Hematopoietic multipotent progenitor cell treated with erythropoietin and hydrocortisone succinate and interleukin-3 and kit ligand, for 6 days (in vitro differentiated cells): Measurements from ENCODE around the gene KLK10.

ENCODE experiments used
- DNase-seq: peaks from one replicate; pipeline ENCODE4 v3.0.0-alpha.2; 2015

KLK10 gene

DNA sequence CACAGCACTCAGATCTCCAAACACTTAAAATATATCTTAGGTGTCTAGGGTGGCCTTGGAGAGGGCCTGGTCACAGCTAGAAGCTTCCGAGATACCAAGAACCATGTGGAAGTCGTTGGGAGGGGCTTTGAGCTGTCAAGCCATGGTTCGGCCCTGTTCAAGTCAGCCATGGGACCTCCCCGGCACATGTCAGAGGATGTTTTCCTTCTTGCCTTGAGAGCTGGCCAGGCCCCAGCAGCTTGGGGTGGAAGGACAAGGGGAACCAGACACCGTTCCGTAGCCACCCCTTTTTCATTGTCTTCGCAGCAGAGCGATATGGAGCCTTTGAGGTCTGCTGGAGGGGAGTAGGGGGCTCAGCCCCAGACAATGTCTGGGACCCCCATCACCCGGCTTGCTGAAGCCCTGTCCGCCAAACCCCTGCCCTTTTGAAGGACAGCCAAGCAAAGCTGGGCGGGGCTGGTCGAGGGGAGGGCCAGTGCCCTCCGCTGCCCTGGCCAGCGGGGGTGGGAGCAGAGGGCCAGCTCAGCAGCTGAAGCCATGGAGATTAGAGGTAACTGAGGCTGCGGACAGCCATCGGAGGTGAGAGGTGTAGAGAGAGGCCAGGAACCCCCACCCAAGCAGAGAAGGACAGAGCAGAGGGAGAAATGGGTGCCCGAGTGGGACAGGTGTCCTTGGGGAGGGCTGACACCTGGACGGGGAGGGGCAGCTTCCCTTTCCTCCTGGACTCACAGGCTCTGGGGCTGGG is 6.5 kb upstream of the KLK10 start:
- DNase-seq: no peak

GRCh38 chr19:51025401-51025800 is 5.9 kb upstream of the KLK10 start:
- DNase-seq: no peak

DNA sequence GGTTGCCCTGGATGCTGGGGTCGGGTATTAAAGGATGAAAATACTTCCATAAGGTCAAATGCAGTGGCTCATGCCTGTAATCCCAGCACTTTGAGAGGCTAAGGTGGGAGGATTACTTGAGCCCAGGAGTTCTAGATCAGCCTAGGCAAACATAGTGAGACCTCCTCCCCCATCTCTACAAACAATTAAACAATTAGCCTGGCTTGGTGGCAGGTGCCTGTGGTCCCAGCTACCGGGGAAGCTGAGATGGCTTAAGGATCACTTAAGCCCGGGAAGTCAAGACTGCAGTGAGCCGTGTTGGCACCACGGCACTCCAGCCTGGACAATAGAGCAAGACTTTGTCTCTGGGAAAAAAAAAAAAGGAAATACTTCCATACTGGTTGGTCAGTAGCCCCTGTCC is 5.4 kb upstream of the KLK10 start:
- DNase-seq: no peak

- no peak for DNase-seq
These were observed 4.4 kb upstream of the KLK10 start for GRCh38 chr19:51023946-51024345.

- no peak for DNase-seq
These were observed 3.0 kb upstream of the KLK10 start for GRCh38 chr19:51022526-51022925.

DNA sequence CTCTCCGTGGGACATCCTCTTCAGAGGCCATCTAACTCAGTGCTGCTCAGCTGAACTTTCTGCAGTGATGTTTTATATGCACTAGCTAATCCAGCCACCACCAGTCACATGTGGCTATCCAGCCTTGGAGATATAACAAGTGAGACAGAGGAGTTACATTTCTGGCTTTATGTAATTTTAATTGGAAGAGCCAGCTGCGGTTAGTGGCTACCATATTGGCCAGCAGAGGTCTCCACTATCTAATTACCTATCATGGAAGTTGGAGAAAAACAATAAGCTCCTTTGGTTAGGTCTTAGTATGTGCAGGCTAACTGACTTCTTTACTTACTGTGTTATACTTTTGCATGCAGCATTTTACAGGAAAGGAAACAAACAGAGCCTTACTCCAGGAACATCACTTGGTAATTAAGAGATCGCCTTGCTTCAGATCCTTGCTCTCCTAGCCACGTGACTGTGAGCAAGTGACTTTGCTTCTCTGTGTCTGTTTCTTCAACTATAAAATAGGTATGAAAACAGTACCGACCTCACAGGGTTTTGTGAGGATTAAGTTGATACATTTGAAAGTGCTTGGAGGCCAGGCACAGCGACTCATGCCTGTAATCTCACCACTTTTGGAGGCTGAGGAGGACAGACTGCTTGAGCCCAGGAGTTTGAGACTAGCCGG is 1.6 kb upstream of the KLK10 start:
- DNase-seq: peak; percentile 76

- peak; percentile 6 for DNase-seq
These were observed 565 bp downstream of the KLK10 start for GRCh38 chr19:51018745-51019543.

GRCh38 chr19:51016798-51017683 is 2.5 kb downstream of the KLK10 start:
- DNase-seq: peak; percentile 77

DNA sequence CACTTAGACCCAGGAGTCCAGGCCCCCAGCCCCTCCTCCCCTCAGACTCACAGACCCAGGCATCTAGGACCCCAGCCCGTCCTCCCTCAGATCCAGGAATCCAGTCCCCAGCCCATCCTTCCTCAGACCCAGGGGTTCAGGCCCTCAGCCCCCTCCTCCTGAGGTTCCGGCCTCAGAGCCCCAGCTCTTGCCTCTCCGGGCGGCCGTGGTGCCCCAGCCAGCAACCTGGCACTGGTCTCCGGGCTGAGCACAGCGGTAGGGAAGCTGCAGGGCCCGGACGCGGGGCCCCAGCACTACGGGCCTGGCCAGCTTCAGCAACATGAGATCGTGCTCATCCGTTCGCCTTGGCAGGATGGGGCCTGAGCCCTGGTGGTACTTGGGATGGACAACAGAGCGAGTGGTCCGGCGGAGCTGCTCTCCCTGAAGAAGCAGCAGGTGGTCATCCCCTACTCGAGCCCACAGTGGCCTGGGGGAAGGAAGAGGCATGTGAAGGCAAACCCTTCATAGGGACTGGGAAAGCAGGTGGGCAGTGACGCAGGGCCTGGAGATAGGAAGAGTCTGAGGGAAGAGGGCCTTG is 3.7 kb downstream of the KLK10 start:
- no peak for DNase-seq

DNA sequence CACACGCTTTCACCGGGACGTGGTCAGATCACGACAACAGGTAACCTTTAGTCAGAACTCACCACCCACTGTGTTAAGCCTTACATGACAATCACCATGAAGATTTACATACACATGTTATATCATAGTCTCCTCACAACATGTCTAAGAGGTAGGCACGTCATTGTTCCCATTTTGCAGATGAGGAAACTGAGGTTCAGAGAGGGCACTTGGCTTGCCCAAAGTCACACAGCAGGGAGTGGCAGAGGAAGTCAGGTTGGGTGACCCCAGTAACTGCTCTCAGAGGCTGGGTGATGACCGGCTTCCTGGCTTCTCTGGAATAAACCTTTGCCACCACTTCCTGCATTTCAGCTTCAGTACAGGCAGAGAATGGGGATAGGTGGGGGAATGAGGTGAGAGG is 5.3 kb downstream of the KLK10 start:
- no peak for DNase-seq

DNA sequence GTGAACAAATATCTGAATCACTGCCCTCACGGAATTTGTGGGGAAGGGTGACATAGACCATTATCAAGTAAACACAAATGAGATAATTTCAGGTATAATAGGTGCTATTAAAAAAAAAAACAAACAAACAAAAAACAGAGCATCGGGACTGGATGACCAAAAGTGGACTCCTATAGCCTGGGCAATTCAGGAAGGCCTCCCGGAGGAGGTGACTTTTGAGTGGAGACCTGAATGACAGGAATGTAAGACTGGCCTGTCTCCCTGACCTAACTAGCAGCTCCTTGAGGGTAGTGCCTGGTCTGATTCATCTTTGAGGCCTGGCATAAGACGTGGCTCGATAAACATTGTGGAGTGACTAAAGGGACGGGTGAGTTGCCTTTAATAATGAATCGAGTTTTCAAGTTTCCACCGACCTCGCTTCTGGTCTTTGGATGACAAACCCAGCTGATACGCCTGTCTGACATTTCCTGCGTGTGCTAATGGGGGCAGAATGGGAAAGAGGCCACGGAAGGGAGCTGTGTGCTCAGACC is 6.8 kb downstream of the KLK10 start:
- no peak for DNase-seq

DNA sequence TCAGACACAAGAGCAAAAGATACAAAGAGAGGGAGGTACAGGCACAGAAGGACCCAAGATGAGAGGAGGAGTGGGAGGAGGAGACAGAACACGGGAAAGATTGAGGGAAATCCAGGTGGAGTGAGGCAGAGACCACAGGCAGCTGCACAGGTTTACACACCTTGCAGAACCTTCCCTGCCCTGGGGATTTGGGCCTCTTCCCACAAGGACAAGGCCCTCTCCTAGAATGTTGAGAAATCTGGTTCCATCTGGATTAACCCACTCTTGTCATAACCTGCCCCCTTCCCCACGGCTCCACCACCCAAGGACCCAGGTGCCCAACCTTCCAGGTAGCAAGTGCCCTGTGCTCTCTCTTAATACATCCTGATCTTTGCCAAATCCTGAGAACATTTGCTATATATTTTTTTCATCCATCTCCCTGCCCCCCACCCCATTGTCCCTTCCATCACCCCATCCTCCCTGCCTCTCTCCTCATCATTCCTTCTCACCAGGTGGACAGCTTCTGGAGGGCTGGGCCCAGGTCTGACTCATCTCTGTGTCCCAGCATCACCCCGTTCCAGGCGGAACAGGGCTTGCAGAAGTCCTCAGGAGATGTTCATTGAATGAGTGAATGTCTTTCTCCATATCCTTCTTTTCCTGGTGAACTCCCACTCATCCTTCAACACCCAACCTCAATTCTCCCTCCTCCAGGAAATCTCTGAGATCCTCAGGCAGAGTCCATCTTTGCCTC is 9.3 kb downstream of the KLK10 start:
- DNase-seq: no peak

DNA sequence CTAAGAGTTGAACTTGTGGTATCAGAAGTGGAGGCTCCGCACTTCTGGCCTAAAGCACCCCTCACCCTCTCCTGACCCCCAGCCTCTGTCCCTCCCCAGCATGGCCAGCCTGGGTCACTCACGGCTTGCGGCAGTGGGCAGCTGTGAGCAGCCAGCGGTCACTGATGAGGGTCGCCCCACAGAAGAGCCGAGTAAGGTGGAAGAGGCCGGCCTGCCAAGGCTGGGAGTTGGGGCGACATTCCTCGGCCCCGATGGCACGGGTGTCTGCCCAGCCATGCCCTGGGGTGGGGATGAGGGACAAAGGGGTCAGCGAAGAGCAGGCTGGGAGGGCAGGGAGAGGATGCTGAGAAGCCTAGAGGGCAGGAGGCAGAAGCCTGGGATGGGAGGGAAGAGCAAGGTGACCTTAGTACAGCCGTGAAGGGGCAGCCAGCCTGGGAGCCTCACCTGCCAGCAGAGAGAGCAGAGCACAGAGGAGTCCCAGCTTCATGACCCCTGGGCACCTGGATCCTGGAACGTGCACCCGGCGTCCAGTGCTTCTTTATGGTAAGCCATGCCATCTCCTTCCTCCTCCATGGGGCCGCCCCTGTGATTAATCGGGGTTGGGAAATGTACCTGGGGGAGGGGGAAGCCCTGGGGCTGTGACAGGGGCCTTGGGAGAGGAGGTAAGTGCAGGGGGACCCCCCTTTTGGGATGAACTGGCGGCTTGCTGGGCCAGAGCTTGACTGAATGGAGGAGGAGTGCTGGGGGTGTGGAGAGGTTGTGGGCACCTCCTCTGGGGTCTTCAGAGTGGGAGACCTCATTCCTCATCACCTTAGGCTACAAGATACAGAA is 10.2 kb downstream of the KLK10 start:
- DNase-seq: no peak

DNA sequence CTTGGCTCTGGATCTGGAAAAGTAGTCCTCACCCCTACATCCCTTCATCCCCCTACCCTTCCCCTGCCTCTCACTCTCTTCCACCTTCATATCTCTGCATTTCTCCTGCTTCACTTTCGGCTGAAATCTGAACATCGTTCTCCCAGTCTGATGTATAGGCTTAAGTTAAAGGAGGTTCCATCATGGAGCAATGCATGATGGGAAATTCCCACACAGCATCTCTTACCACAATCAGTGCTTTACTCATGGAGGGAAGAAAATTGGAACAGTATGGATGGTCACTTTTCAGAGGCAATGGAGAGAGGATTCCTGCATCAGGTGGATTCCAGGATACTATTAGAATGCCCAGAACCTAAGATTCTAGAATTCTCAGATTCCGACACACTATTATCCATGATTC is 12.0 kb downstream of the KLK10 start:
- DNase-seq: no peak

GRCh38 chr19:51006406-51006805 is 13.1 kb downstream of the KLK10 start:
- DNase-seq: no peak

DNA sequence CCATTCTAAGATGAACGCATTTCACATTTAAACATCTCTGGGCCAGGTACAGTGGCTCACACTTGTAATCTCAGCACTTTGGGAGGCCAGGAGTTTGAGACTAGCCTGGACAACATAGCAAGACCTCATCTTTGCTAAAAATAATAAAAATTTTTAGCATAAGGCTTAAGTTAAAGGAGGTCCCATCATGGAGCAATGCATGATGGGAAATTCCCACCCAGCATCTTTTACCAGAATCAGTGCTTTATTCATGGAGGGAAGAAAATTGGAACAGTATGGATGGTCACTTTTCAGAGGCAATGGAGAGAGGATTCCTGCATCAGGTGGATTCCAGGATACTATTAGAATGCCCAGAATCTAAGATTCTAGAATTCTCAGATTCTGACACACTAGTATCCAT is 14.3 kb downstream of the KLK10 start:
- DNase-seq: no peak

DNA sequence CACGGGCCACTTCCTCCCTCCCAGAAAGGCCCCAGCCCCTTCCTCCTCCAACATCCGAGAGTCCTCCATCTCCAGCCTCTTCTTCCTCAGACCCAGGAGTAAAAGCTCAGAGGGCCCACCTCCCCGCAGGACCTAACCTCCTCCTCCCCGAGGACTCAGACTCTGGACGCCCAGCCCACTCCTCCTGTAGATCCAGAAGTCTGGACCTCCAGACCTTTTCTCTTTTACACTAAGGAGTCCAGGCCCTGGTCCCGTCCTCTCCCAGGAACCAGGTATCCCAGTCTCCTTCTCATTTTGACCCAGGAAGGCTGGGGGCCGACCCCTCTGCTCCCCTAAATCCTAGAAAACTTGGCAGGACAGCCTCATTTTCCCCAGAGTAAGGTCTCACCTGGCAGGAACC is 16.2 kb downstream of the KLK10 start:
- DNase-seq: no peak

DNA sequence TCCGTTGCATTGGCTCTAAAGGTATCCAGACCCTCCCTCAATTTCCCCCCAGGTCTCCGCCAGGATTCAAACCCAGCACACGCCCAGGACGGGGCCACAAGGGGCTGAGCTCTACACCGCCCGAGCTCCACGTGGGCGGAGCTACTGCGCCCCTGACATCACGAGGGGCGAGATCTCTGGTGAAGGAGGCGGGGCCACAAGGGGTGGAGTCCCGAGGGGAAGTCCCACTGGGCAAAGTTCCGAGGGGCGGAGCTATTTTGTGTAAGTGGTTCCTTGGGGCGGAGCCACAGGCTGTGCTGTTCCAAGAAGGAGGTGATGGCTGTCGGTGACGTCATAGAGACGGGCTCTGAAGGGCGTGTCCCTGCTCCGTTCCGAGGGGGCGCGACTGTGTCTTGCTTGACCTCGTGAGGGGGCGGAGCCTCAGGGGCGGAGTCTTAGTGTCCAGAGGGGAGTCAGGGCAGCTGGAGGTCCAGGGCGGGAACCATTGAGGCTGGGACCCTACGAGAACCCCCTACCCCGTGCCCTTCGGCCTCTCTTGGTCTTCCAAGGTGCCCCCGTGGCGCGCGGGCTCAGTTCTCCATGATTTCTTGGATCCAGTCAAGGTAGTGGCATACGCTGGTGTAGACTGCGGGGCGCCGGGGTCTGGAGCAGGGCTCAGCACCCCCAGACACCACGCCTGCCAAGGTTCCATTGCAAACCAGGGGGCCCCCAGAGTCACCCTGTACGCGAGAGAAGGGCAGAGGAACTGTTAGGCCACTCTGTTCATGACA is 16.8 kb downstream of the KLK10 start:
- DNase-seq: peak; percentile 68

DNA sequence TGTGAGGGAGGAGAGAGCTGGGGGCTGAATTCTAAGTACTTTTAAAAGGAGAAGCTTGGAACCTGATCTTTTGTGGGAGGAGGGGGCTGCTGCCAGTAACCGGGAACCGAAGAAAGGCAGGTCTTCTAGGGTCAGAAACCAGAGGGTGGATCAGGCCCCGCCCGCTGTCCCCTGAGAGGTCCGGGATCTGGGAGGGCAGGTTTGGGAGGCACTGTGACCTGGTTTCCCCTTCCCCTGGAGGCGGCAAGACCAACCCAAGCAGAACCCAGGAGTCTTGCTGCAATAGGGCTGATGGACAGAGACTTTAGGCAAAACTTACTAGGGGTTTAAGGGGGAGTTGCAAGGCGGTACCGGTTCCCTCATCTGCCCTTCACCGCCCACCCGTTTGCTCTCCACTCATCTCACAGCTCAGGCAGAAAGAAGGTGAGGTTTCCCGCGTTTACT is 17.4 kb downstream of the KLK10 start:
- no peak for DNase-seq

GRCh38 chr19:51001515-51001914 is 18.0 kb downstream of the KLK10 start, which contains the start of gene KLK8:
Gene KLK8 (minus strand): TSS chr19:51001604. CDS start chr19:51001167, 437 bp downstream.
- DNase-seq: no peak
